Endothelial cell (in vitro differentiated cells): Measurements from ENCODE around the gene TXLNB. TPM values are rescaled to one million over a fixed set of nuclear protein-coding genes. Genes with fewer than 3 reads are reported as not detected.

Source experiments
- DNase-seq: peaks from one replicate; pipeline ENCODE4 v3.0.0; 2021; ENCODE audit warnings: low spot score
- H3K27ac Mint-ChIP-seq: one replicate; pipeline ENCODE4 v1.8.0; 2021; ENCODE audit warnings: mixed read lengths, inconsistent platforms; ENCODE audit not compliant: unreplicated experiment
- H3K27me3 Mint-ChIP-seq: one replicate; pipeline ENCODE4 v1.8.0; 2021; ENCODE audit warnings: mild to moderate bottlenecking, moderate library complexity, mixed read lengths, inconsistent platforms; ENCODE audit not compliant: unreplicated experiment
- H3K36me3 Mint-ChIP-seq: one replicate; pipeline ENCODE4 v1.8.0; 2021; ENCODE audit warnings: mild to moderate bottlenecking, low read depth, mixed read lengths, inconsistent platforms; ENCODE audit not compliant: unreplicated experiment
- H3K4me1 Mint-ChIP-seq: one replicate; pipeline ENCODE4 v1.8.0; 2021; ENCODE audit warnings: mild to moderate bottlenecking, mixed read lengths, inconsistent platforms; ENCODE audit not compliant: unreplicated experiment
- H3K4me3 Mint-ChIP-seq: one replicate; pipeline ENCODE4 v1.8.0; 2021; ENCODE audit warnings: mild to moderate bottlenecking, mixed read lengths, inconsistent platforms; ENCODE audit not compliant: unreplicated experiment
- H3K9me3 Mint-ChIP-seq: one replicate; pipeline ENCODE4 v1.8.0; 2021; ENCODE audit warnings: mixed read lengths, inconsistent platforms; ENCODE audit not compliant: unreplicated experiment
- CTCF ChIP-seq: fragments of 200-600 bp; sonication (generic); IDR thresholded peaks from one replicate; pipeline ENCODE4 v1.5.0; 2021; ENCODE audit warnings: antibody characterized with exemption; ENCODE audit not compliant: unreplicated experiment
- total RNA-seq: library from RNA; stranded (reverse); fragmentation: NEBNext Ultra II Directional; extraction: Animal tissue kit (Norgen Biotek cat#: 25700); gene quantifications from one replicate; pipeline ENCODE4 v1.2.1, GENCODE V29; 2021; ENCODE audit not compliant: unreplicated experiment

TXLNB gene
- total RNA-seq, 1 donor from 2014 or later: 0.41 TPM

- Mint-ChIP-seq H3K27me3 (no peaks in the 10 kb centered on the region), H3K9me3 (no peaks in the 10 kb centered on the region), H3K4me3 (no peak overlapping the region), H3K4me1 (no peaks in the 10 kb centered on the region), H3K36me3 (no peaks in the 10 kb centered on the region), H3K27ac (no peak overlapping the region)
- no peak for TF ChIP-seq CTCF
- DNase-seq: no peak
Measured at GRCh38 chr6:139201378-139201777, 90.4 kb downstream of the TXLNB start.

GRCh38 chr6:139198529-139199288 lies 93.1 kb downstream of the TXLNB start:
- no peak overlapping the region for H3K4me3 Mint-ChIP-seq
- H3K9me3 Mint-ChIP-seq: no peaks in the 10 kb centered on the region
- no peak overlapping the region for H3K27ac Mint-ChIP-seq
- no peaks in the 10 kb centered on the region for H3K36me3 Mint-ChIP-seq
- H3K4me1 Mint-ChIP-seq: no peaks in the 10 kb centered on the region
- no peaks in the 10 kb centered on the region for H3K27me3 Mint-ChIP-seq
- TF ChIP-seq CTCF: no peak
- DNase-seq: no peak

- Mint-ChIP-seq H3K4me1 (peaks cover 3% of the 10 kb centered on the region), H3K27me3 (peaks cover 3% of the 10 kb centered on the region), H3K27ac (no peak overlapping the region), H3K4me3 (no peak overlapping the region), H3K36me3 (no peaks in the 10 kb centered on the region), H3K9me3 (no peaks in the 10 kb centered on the region)
- no peak for TF ChIP-seq CTCF
- DNase-seq: no peak
Measured at GRCh38 chr6:139194740-139195139, 97.1 kb downstream of the TXLNB start.

Other genes starting within 250 kb of the TXLNB start
- 36.7 TPM for gene HECA, start 156.9 kb downstream of the TXLNB start, total RNA-seq
- 72.4 TPM for gene CITED2, start 82.7 kb upstream of the TXLNB start, total RNA-seq